Calu3 (cell line): ENCODE measurements around the gene TRPM6. TPM values are rescaled to one million over a fixed set of nuclear protein-coding genes. Genes with fewer than 3 reads are reported as not detected.

Source experiments
- BruUV-seq: library from RNA; stranded (reverse); fragments of 400-500 nt; replicated peaks from 2 replicates; lab custom pipeline; 2021; lab: Mats Ljungman, UMichigan
- CTCF ChIA-PET: fragments of 300-600 bp; sonication (Branson Sonifier 250); formaldehyde crosslinking; loops from one replicate; lab custom pipeline; 2022; ENCODE audit warnings: antibody characterized with exemption; lab: Charles Lee
- DNase-seq: peaks from one replicate; pipeline ENCODE4 v3.0.0; 2022
- H3K27ac Mint-ChIP-seq: one replicate; pipeline ENCODE4 v1.8.0; 2022; ENCODE audit warnings: mixed read lengths; ENCODE audit not compliant: unreplicated experiment
- H3K27me3 Mint-ChIP-seq: one replicate; pipeline ENCODE4 v1.8.0; 2022; ENCODE audit warnings: mixed read lengths; ENCODE audit not compliant: unreplicated experiment
- H3K36me3 Mint-ChIP-seq: one replicate; pipeline ENCODE4 v1.8.0; 2022; ENCODE audit warnings: mild to moderate bottlenecking, moderate library complexity, mixed read lengths; ENCODE audit not compliant: insufficient read depth, unreplicated experiment
- H3K4me1 Mint-ChIP-seq: one replicate; pipeline ENCODE4 v1.8.0; 2022; ENCODE audit warnings: mild to moderate bottlenecking, low read depth, mixed read lengths; ENCODE audit not compliant: unreplicated experiment
- H3K4me3 Mint-ChIP-seq: one replicate; pipeline ENCODE4 v1.8.0; 2022; ENCODE audit warnings: mild to moderate bottlenecking, low read depth, moderate library complexity, mixed read lengths; ENCODE audit not compliant: unreplicated experiment
- H3K9me3 Mint-ChIP-seq: one replicate; pipeline ENCODE4 v1.8.0; 2022; ENCODE audit warnings: low read depth, mixed read lengths; ENCODE audit not compliant: unreplicated experiment
- CTCF ChIP-seq: fragments of 200-600 bp; IDR thresholded peaks from one replicate; pipeline ENCODE4 v1.8.0; 2022; ENCODE audit warnings: antibody characterized with exemption; ENCODE audit not compliant: unreplicated experiment
- intact Hi-C: fragments of 100-400 bp; cut with micrococcal nuclease; formaldehyde crosslinking; loops from one replicate; pipeline ENCODE4 v1.10.0; 2022; ENCODE audit not compliant: unreplicated experiment
- total RNA-seq: library from RNA; stranded (reverse); gene quantifications from 2 replicates; pipeline ENCODE4 v1.2.3, GENCODE V29; 2022

Gene TRPM6
- total RNA-seq, 1 experiment from 2014 or later, result not detected

- no TSS peak for BruUV-seq
- DNase-seq, result no peak
- H3K27ac Mint-ChIP-seq, result no peak overlapping the region
- no peaks in the 10 kb centered on the region for H3K27me3 Mint-ChIP-seq
- intact Hi-C loops, result no loop called here
- no peak overlapping the region for H3K4me3 Mint-ChIP-seq
- CTCF ChIA-PET, result no interaction called here
- no peaks in the 10 kb centered on the region for H3K9me3 Mint-ChIP-seq
- no peaks in the 10 kb centered on the region for H3K4me1 Mint-ChIP-seq
- no peaks in the 10 kb centered on the region for H3K36me3 Mint-ChIP-seq
- TF ChIP-seq CTCF, result no peak
Measured at GRCh38 chr9:74817816-74818215, 69.9 kb downstream of the TRPM6 start.

GRCh38 chr9:74817281-74817810 lies 70.4 kb downstream of the TRPM6 start:
- no peak for TF ChIP-seq CTCF
- Mint-ChIP-seq H3K4me3 (no peak overlapping the region), H3K9me3 (no peaks in the 10 kb centered on the region), H3K27me3 (no peaks in the 10 kb centered on the region), H3K27ac (no peak overlapping the region), H3K36me3 (no peaks in the 10 kb centered on the region), H3K4me1 (no peaks in the 10 kb centered on the region)
- CTCF ChIA-PET, result no interaction called here
- DNase-seq, result no peak
- no TSS peak for BruUV-seq
- intact Hi-C loops, result no loop called here

GRCh38 chr9:74810200-74810599 lies 77.5 kb downstream of the TRPM6 start:
- H3K4me3 Mint-ChIP-seq, result no peak overlapping the region
- no TSS peak for BruUV-seq
- H3K27me3 Mint-ChIP-seq, result no peaks in the 10 kb centered on the region
- H3K36me3 Mint-ChIP-seq, result no peaks in the 10 kb centered on the region
- CTCF ChIA-PET, result no interaction called here
- H3K9me3 Mint-ChIP-seq, result no peaks in the 10 kb centered on the region
- H3K27ac Mint-ChIP-seq, result no peak overlapping the region
- no peak for DNase-seq
- no peak for TF ChIP-seq CTCF
- H3K4me1 Mint-ChIP-seq, result no peaks in the 10 kb centered on the region
- intact Hi-C loops, result no loop called here

- Mint-ChIP-seq H3K9me3 (no peaks in the 10 kb centered on the region), H3K4me3 (no peak overlapping the region), H3K27me3 (no peaks in the 10 kb centered on the region), H3K36me3 (no peaks in the 10 kb centered on the region), H3K4me1 (no peaks in the 10 kb centered on the region), H3K27ac (no peak overlapping the region)
- BruUV-seq, result no TSS peak
- DNase-seq, result no peak
- CTCF ChIA-PET, result no interaction called here
- intact Hi-C loops, result no loop called here
- no peak for TF ChIP-seq CTCF
Measured at GRCh38 chr9:74804018-74804385, 83.7 kb downstream of the TRPM6 start.
